Uterus (tissue), 2 donors: ENCODE measurements around the gene KIRREL2.

Experiments
- CTCF ChIP-seq, 4 experiments: fragments of 200-600 bp in 2 of 4; fragments of 450-650 bp in 2 of 4; sonication (generic) in 2 of 4; IDR thresholded peaks; one replicate each; pipeline ENCODE4 v1.5.1; 2016 to 2019; ENCODE audit warnings: antibody characterized with exemption in 4 of 4, mild to moderate bottlenecking in 2 of 4, moderate library complexity in 1 of 4
- POLR2A ChIP-seq, 2 donors: fragments of 450-650 bp; IDR thresholded peaks; one replicate each; pipeline ENCODE4 v1.6.1; 2016; ENCODE audit warnings: antibody characterized with exemption in 2 of 2, mild to moderate bottlenecking in 1 of 2, moderate library complexity in 1 of 2

- TF ChIP-seq CTCF (IDR thresholded peaks at IDR 0.05) (no peak), POLR2A (IDR thresholded peaks at IDR 0.05) (no peak)
These were observed 28.6 kb downstream of the KIRREL2 start for GRCh38 chr19:35885225-35885738.
